Psoas muscle (tissue), 8 donors: Measurements from ENCODE around the gene EXOC3. TPM values are rescaled to one million over a fixed set of nuclear protein-coding genes. Genes with fewer than 3 reads are reported as not detected.

ENCODE experiments used
- ATAC-seq, 4 donors: fragments of 200-7000 bp; cut with Tn5 transposase; one replicate each; pipeline ENCODE4 v1.9.1; 2020; ENCODE audit warnings: moderate library complexity in 3 of 4, mild to moderate bottlenecking in 2 of 4
- DNase-seq, 2 donors: peaks; one replicate each; pipeline ENCODE4 v3.0.0-alpha.2; 2020
- H3K27ac ChIP-seq: fragments of 200-600 bp; one replicate; pipeline ENCODE4 v1.8.0; 2022
- H3K27me3 ChIP-seq, 3 donors: fragments of 200-600 bp in 1 of 3; one replicate each; pipeline versions ENCODE4 v1.6.1 to v1.8.0; 2013 to 2022; ENCODE audit warnings: low read length in 2 of 3, mild to moderate bottlenecking in 2 of 3, moderate library complexity in 1 of 3; ENCODE audit not compliant: insufficient read depth in 3 of 3
- H3K36me3 ChIP-seq, 2 donors: fragments of 200-600 bp in 1 of 2; one replicate each; pipeline versions ENCODE4 v1.6.1 to v1.8.0; 2013 to 2022; ENCODE audit warnings: low read depth in 1 of 2, mild to moderate bottlenecking in 1 of 2, moderate library complexity in 1 of 2; ENCODE audit not compliant: insufficient read depth in 1 of 2
- H3K4me1 ChIP-seq: fragments of 200-600 bp; one replicate; pipeline ENCODE4 v1.8.0; 2022
- H3K4me3 ChIP-seq: fragments of 200-600 bp; one replicate; pipeline ENCODE4 v1.8.0; 2022; ENCODE audit warnings: mild to moderate bottlenecking
- H3K9me3 ChIP-seq: fragments of 200-600 bp; one replicate; pipeline ENCODE4 v1.8.0; 2022
- WGBS, 3 donors: extraction: QIAGEN DNeasy Blood & Tissue Kit; methylation state at CpG; one replicate each; pipeline versions ENCODE4 v1.1.6 to v1.1.7; 2013; 5-methylcytosine and 5-hydroxymethylcytosine counted together
- intact Hi-C, 2 donors: fragments of 100-400 bp; cut with DNase I; formaldehyde crosslinking; loops; one replicate each; pipeline versions ENCODE4 v1.11.0 to v1.14.2; 2022
- polyA plus RNA-seq, 3 donors: library from polyadenylated mRNA; stranded (reverse); fragments of 200-250 nt; gene quantifications; one replicate each; pipeline ENCODE4 v1.2.3, GENCODE V29; 2013
- total RNA-seq, 4 donors: library from RNA; stranded (reverse); fragmentation: NEBNext Ultra II Directional in 2 of 4; extraction: Animal tissue kit (Norgen Biotek cat#: 25700) in 2 of 4; gene quantifications; one replicate each; pipeline versions ENCODE4 v1.2.1 to v1.2.4, GENCODE V29; 2021 to 2023
- TF ChIP-seq, protein P1 (sequence below): fragments of 200-600 bp; IDR thresholded peaks from one replicate; pipeline ENCODE4 v1.8.0; 2022; ENCODE audit warnings: antibody characterized with exemption
- donor health status: healthy with polysubstance abuse.
- donor health status: DM: no; HTN: no; CAD: no; lungs with moderate emphysema.
- donor health status: Bipolar disorder and iron deficiency.
- donor health status: healthy.
- donor health status: DM: yes; HTN: yes; CAD: no.
- donor health status: DM: no; HTN: no; CAD: no.
- donor health status: DM: no; HTN: no; CAD: no.
- donor health status: DM: yes; HTN: yes; CAD: no.

Gene EXOC3
- total and polyA plus RNA-seq, 7 donors: 38.2 to 63.4 (median 56.5) TPM

DNA sequence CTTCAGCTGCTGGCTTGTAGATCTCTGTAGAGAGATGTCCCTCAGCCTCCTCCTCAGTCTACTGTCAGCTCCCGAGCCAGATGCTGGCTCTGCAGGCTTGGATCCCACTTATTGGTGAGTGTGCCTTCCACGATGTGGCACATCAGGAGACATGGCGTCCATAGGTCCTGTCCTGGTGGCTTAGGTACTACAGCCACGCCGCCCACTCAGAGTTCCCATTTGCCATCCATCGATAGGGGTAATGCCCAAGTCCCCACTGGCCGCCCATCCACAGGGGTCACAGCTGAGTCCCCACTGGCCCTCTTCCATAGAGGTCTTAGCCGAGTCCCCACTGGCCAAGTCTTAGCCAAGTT, 17.3 kb downstream of the EXOC3 start:
- Histone ChIP-seq H3K9me3 (no peaks in the 10 kb centered on the region), H3K4me1 (no peaks in the 10 kb centered on the region), H3K27ac (no peak overlapping the region), H3K36me3 (peaks cover 8 to 96% of the 10 kb centered on the region in 2 donors), H3K4me3 (no peak overlapping the region), H3K27me3 (no peaks in the 10 kb centered on the region)
- ATAC-seq: no peak
- intact Hi-C loops: loop anchor here in 1 of 2 donors (10.0 kb wide), 1 partner anchor 435 kb away; the partner anchor contains the start of genes BRD9 and TRIP13
- TF ChIP-seq, protein P1, sequence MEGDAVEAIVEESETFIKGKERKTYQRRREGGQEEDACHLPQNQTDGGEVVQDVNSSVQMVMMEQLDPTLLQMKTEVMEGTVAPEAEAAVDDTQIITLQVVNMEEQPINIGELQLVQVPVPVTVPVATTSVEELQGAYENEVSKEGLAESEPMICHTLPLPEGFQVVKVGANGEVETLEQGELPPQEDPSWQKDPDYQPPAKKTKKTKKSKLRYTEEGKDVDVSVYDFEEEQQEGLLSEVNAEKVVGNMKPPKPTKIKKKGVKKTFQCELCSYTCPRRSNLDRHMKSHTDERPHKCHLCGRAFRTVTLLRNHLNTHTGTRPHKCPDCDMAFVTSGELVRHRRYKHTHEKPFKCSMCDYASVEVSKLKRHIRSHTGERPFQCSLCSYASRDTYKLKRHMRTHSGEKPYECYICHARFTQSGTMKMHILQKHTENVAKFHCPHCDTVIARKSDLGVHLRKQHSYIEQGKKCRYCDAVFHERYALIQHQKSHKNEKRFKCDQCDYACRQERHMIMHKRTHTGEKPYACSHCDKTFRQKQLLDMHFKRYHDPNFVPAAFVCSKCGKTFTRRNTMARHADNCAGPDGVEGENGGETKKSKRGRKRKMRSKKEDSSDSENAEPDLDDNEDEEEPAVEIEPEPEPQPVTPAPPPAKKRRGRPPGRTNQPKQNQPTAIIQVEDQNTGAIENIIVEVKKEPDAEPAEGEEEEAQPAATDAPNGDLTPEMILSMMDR: no peak
- 89 to 91% (median 91%) methylated on average over 8 of the region's 8 CpGs for WGBS, 3 donors
- DNase-seq: peak in 1 of 2 donors; percentile 17

DNA sequence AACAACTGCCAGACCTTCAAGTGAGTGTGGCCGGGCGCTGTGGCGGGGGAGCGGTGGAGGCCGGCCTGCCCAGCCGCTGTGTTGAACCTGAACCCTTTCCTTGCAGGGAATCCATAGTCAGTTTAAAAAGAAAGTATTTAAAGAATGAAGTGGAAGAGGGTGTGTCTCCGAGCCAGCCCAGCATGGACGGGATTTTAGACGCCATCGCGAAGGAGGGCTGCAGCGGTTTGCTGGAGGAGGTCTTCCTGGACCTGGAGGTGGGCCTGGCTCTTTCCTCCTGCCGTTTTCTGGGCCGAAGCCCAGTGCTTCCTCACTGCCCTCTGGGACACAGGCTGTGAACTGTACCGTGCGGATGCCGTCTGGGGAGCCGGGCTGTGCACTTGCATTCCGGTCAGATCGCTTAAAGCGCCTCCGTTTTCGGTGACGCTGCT, 19.1 kb downstream of the EXOC3 start:
- WGBS, 3 donors: 95 to 96% (median 96%) methylated on average over 24 of the region's 24 CpGs

DNA sequence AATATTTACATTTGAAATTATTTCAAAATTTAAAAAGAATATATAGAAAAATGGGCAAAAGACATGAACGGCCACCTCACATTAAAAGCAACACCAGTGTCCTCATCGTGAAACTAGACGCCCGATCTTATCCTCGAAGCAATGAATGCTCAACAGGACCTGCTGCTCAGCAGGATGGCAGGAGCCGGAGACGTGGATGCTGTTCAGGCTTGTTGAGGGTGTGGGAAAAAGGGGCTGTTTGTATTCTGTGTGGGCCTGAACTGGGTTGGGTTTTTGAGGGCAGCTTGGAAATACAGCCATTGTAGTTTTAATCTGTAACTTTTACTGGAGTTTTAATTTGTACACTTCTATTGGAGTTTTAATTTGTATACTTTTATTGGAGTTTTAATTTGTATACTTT, 20.3 kb downstream of the EXOC3 start:
- intact Hi-C loops: loop anchor here in 1 of 2 donors (10.0 kb wide), 1 partner anchor 432 kb away; the partner anchor contains the start of genes BRD9 and TRIP13
- Histone ChIP-seq H3K27ac (no peak overlapping the region), H3K36me3 (peaks cover 9 to 87% of the 10 kb centered on the region in 2 donors), H3K9me3 (no peaks in the 10 kb centered on the region), H3K4me1 (no peaks in the 10 kb centered on the region), H3K4me3 (no peak overlapping the region), H3K27me3 (no peaks in the 10 kb centered on the region)
- 78 to 80% (median 78%) methylated on average over 7 of the region's 7 CpGs for WGBS, 3 donors
- ATAC-seq: no peak
- DNase-seq: peak in 1 of 2 donors; percentile 12
- TF ChIP-seq, protein P1: no peak

More for the DNA sequence above, 19.1 kb downstream of the EXOC3 start:
- Histone ChIP-seq H3K27me3 (no peaks in the 10 kb centered on the region), H3K36me3 (peaks cover 11 to 98% of the 10 kb centered on the region in 2 donors), H3K9me3 (no peaks in the 10 kb centered on the region), H3K27ac (no peak overlapping the region), H3K4me1 (no peaks in the 10 kb centered on the region), H3K4me3 (no peak overlapping the region)
- TF ChIP-seq, protein P1: no peak
- peak in 1 of 2 donors; percentile 28 for DNase-seq
- intact Hi-C loops: loop anchor here in 1 of 2 donors (10.0 kb wide), 1 partner anchor 433 kb away; the partner anchor contains the start of genes BRD9 and TRIP13
- ATAC-seq: no peak

DNA sequence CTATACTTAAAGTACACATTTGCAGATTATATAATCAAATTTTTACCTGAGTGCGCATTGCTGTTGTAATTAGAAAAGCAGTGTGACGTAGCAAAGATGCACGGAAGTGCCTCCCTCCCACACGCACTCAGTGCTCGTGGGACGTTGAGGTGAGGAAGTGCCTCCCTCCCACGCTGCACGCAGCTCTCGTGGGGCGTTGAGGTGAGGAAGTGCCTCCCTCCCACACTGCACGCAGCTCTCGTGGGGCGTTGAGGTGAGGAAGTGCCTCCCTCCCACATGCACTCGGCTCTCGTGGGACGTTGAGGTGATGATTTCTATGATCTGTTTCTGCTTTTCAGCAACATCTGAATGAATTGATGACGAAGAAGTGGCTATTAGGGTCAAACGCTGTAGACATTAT, 21.0 kb downstream of the EXOC3 start:
- intact Hi-C loops: loop anchor here in 1 of 2 donors (10.0 kb wide), 1 partner anchor 431 kb away; the partner anchor contains the start of genes BRD9 and TRIP13
- Histone ChIP-seq H3K27me3 (no peaks in the 10 kb centered on the region), H3K36me3 (peaks cover 2 to 82% of the 10 kb centered on the region in 2 donors), H3K9me3 (no peaks in the 10 kb centered on the region), H3K4me1 (no peaks in the 10 kb centered on the region), H3K27ac (no peak overlapping the region), H3K4me3 (no peak overlapping the region)
- ATAC-seq: no peak
- 80 to 86% (median 81%) methylated on average over 18 of the region's 18 CpGs for WGBS, 3 donors
- DNase-seq: peak in 1 of 2 donors; percentile 50
- TF ChIP-seq, protein P1: no peak
